SU-DHL-6 (cell line): ENCODE data around the gene CECR2.

ENCODE experiments used
- CTCF ChIP-seq: fragments of 200-600 bp; sonication (generic); IDR thresholded peaks from one replicate; pipeline ENCODE4 v1.5.1; 2017; ENCODE audit warnings: antibody characterized with exemption, mild to moderate bottlenecking, low read length, moderate library complexity; ENCODE audit not compliant: insufficient read depth, poor library complexity, severe bottlenecking
- EZH2phosphoT487 ChIP-seq: fragments of 200-600 bp; sonication (generic), shearing (Covaris generic); conservative IDR thresholded peaks from 2 replicates; pipeline ENCODE4 v1.6.1; 2018; ENCODE audit warnings: mild to moderate bottlenecking, antibody characterized with exemption, low read length, moderate library complexity, mixed read lengths

GRCh38 chr22:17384612-17385330, 15.5 kb downstream of the CECR2 start:
- no peak for TF ChIP-seq CTCF
- TF ChIP-seq EZH2phosphoT487: no peak
